Gastrocnemius medialis (tissue), 4 donors: ENCODE data around the gene BCAS4.

ENCODE experiments used
- POLR2A ChIP-seq, 2 donors: fragments of 450-650 bp; IDR thresholded peaks; one replicate each; pipeline ENCODE4 v1.6.1; 2017; ENCODE audit warnings: antibody characterized with exemption in 2 of 2, mild to moderate bottlenecking in 2 of 2, moderate library complexity in 2 of 2
- TF ChIP-seq, protein P1 (sequence below), 5 experiments: fragments of 450-650 bp in 3 of 5; fragments of 200-600 bp in 2 of 5; sonication (generic) in 2 of 5; IDR thresholded peaks in 4 of 5; conservative IDR thresholded peaks in 1 of 5; 1 replicate in 4 of 5; 2 replicates in 1 of 5; pipeline ENCODE4 v1.5.1; 2016 to 2019; ENCODE audit warnings: antibody characterized with exemption in 5 of 5, mild to moderate bottlenecking in 3 of 5, moderate library complexity in 3 of 5

DNA sequence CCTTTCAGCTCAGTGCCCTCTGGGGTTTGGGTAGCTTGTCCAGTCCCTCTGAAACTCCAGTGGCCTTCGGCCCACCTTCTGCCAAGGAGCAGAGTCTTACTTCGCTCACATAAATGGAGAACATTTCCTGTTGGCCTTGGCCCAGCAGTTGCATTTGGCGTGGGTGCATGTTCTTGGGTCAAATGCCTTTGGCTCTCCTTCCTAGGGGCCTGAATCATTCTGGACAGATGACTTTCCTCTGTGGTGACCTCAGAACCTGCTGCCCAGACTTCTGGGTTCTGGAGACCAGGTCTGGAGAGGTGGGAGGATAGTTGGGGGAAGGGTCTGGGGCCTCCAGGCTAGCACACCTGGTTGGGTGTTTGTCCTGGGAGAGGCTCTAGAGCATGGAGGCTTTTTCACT is 29.3 kb downstream of the BCAS4 start:
- TF ChIP-seq, protein P1, sequence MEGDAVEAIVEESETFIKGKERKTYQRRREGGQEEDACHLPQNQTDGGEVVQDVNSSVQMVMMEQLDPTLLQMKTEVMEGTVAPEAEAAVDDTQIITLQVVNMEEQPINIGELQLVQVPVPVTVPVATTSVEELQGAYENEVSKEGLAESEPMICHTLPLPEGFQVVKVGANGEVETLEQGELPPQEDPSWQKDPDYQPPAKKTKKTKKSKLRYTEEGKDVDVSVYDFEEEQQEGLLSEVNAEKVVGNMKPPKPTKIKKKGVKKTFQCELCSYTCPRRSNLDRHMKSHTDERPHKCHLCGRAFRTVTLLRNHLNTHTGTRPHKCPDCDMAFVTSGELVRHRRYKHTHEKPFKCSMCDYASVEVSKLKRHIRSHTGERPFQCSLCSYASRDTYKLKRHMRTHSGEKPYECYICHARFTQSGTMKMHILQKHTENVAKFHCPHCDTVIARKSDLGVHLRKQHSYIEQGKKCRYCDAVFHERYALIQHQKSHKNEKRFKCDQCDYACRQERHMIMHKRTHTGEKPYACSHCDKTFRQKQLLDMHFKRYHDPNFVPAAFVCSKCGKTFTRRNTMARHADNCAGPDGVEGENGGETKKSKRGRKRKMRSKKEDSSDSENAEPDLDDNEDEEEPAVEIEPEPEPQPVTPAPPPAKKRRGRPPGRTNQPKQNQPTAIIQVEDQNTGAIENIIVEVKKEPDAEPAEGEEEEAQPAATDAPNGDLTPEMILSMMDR (IDR thresholded peaks at IDR 0.05 in 4 of 5, conservative IDR thresholded peaks at IDR 0.05 in 1 of 5): no peak
- no peak for TF ChIP-seq POLR2A (IDR thresholded peaks at IDR 0.05)
